ENCODE data around the gene TCHHL1.

Gene TCHHL1

GRCh38 chr1:152089014-152089674, at the start of gene TCHHL1:
TSS of gene TCHHL1 (minus strand) at chr1:152089064. CDS start at chr1:152088143, 921 bp downstream.
- DNase-seq (ENCODE audit: low read depth in 1 of 2, low spot score in 1 of 2): no peak

- no peak for DNase-seq (ENCODE audit: low read depth in 1 of 2, low spot score in 1 of 2)
These were observed 48.4 kb upstream of the TCHHL1 start for GRCh38 chr1:152137215-152137614.

DNA sequence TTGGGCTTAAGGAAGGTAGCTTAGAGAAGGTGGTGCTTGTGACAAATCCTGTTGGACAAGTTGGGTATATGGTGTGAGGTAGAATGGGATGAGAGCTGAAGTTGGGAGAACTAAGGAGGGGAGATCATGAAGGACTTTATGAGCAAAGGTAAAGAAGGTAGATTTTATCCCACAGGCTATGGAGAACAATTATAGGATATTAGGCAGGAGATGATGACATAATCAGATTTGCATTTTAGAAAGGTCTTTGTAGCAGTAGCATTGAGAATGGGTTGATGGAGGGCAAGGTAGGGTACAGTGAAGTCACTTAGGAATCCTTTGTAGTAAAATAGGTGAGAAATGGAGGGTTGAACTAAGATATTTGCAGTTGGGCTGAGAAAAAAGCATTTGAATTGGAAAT, 41.3 kb upstream of the TCHHL1 start:
- no peak for DNase-seq (ENCODE audit: low read depth in 1 of 2, low spot score in 1 of 2)

- no peak for DNase-seq (ENCODE audit: low read depth in 1 of 2, low spot score in 1 of 2)
These were observed 38.8 kb upstream of the TCHHL1 start for GRCh38 chr1:152127673-152128072.

GRCh38 chr1:152125834-152126443, 37.1 kb upstream of the TCHHL1 start:
- no peak for DNase-seq (ENCODE audit: low read depth in 1 of 2, low spot score in 1 of 2)

DNA sequence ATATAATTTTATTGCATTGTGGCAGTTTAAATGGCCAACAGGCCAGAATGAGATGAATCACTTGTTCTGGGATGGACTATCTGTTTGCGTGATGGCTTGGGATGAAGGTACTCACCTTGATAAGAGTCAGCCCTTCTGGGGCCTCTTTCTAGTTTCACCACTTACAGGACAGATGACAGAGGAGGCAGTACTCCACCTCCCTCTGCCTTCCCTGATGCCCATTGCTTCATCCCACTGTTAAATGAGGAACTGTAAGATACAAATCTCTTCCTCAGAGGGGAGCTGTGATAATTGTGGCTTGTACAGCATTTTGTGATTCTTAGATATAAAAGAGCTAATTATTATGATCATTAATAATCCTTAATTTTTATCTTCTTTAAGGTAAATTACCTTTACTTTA, 30.1 kb upstream of the TCHHL1 start:
- DNase-seq (ENCODE audit: low read depth in 1 of 2, low spot score in 1 of 2): no peak

- DNase-seq (ENCODE audit: low read depth in 1 of 2, low spot score in 1 of 2): no peak
These were observed 26.5 kb upstream of the TCHHL1 start, which contains the start of gene TCHH for GRCh38 chr1:152115344-152115743. TSS of gene TCHH (minus strand) at chr1:152115444. CDS start at chr1:152114080, 1,364 bp downstream.

DNA sequence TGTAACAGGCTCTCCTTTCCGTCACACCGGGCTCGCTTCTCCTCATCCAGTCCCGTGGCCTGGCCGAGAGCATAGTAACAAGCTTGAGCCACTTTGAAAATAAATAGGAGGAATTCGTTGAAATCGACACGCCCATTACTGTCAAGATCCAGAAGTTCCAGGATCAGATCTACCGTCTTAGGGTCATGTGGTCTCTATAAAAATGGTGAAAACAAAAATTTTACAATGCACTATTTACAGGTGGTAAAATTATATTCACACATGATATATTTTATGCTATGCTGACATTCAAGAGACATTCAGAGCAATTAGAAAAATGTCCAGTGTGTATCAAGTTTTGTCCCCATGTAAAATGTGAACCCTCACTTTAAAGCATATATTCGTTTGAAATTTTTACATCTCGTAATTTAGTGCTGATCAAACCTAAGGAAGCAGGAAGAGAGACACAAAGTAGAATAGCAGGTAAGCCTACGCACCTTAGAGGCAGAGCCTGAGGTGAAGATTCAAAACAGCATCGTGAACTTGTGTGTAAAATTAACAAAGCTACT, 24.1 kb upstream of the TCHHL1 start:
- DNase-seq (ENCODE audit: low read depth in 1 of 2, low spot score in 1 of 2): no peak

- no peak for DNase-seq (ENCODE audit: low read depth in 1 of 2, low spot score in 1 of 2)
These were observed 23.4 kb upstream of the TCHHL1 start for GRCh38 chr1:152112101-152112884.

- DNase-seq (ENCODE audit: low read depth in 1 of 2, low spot score in 1 of 2): no peak
These were observed 22.7 kb upstream of the TCHHL1 start for GRCh38 chr1:152111515-152111968.

GRCh38 chr1:152110860-152111514, 22.1 kb upstream of the TCHHL1 start:
- DNase-seq (ENCODE audit: low read depth in 1 of 2, low spot score in 1 of 2): no peak

GRCh38 chr1:152110365-152110859, 21.5 kb upstream of the TCHHL1 start:
- DNase-seq (ENCODE audit: low read depth in 1 of 2, low spot score in 1 of 2): no peak

- DNase-seq (ENCODE audit: low read depth in 1 of 2, low spot score in 1 of 2): no peak
These were observed 21.1 kb upstream of the TCHHL1 start for GRCh38 chr1:152109998-152110294.

GRCh38 chr1:152109231-152109997, 20.6 kb upstream of the TCHHL1 start:
- no peak for DNase-seq (ENCODE audit: low read depth in 1 of 2, low spot score in 1 of 2)

GRCh38 chr1:152108882-152109222, 20.0 kb upstream of the TCHHL1 start:
- DNase-seq (ENCODE audit: low read depth in 1 of 2, low spot score in 1 of 2): no peak

DNA sequence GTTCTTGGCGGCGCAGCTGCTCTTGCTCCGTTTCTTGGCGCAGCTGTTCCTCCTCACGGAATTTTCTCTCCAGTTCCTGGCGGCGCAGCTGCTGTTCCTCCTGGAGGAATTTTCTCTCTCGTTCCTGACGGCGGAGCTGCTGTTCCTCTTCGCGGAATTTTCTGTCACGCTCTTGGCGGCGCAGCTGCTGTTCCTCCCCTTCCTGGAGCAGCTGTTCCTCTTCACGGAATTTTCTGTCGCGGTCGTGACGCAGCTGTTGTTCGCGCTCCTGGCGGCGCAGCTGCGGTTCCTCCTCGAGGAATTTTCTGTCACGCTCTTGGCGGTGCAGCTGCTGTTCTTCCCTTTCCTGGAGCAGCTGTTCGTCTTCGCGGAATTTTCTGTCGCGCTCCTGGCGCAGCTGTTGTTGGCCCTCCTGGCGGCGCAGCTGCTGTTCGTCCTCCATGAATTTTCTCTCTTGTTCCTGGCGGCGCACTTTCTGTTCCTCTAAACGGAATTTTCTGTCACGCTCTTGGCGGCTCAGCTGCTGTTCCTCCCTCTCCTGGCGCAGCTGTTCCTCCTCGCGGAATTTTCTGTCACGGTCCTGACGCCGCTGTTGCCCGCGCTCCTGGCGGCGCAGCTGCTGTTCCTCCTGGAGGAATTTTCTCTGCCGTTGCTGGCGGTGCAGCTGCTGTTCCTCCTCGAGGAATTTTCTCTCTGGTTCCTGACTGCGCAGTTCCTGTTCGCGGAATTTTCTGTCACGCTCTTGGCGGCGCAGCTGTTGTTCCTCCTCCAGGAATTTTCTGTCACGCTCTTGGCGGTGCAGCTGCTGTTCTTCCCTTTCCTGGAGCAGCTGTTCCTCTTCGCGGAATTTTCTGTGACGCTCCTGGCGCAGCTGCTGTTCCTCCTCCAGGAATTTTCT, 19.4 kb upstream of the TCHHL1 start:
- no peak for DNase-seq (ENCODE audit: low read depth in 1 of 2, low spot score in 1 of 2)

GRCh38 chr1:152107031-152107983, 18.4 kb upstream of the TCHHL1 start:
- DNase-seq (ENCODE audit: low read depth in 1 of 2, low spot score in 1 of 2): no peak

- no peak for DNase-seq (ENCODE audit: low read depth in 1 of 2, low spot score in 1 of 2)
These were observed 16.0 kb upstream of the TCHHL1 start for GRCh38 chr1:152104854-152105253.

Measured in stimulated activated CD4-positive, alpha-beta T cell treated with anti-CD3 and anti-CD28 coated beads, Interleukin-15, amount 100 ng/mL, for 1 hour (primary cell).